Adrenal gland (tissue), 5 donors: ENCODE results near the gene CTNND2.

Experiments
- POLR2A ChIP-seq, 2 donors: fragments of 450-650 bp; IDR thresholded peaks; one replicate each; pipeline ENCODE4 v1.6.1; 2017; ENCODE audit warnings: antibody characterized with exemption in 2 of 2, mild to moderate bottlenecking in 2 of 2, moderate library complexity in 1 of 2
- TF ChIP-seq, protein P1 (sequence below), 6 experiments: fragments of 450-650 bp in 4 of 6; fragments of 200-600 bp in 2 of 6; sonication (generic) in 1 of 6; IDR thresholded peaks; 1 replicate in 5 of 6; 2 replicates in 1 of 6; pipeline versions ENCODE4 v1.5.1 to v1.8.0; 2016 to 2021; ENCODE audit warnings: antibody characterized with exemption in 6 of 6, mild to moderate bottlenecking in 2 of 6, moderate library complexity in 1 of 6
- donor health status: DM: no; HTN: no; CAD: no.

DNA sequence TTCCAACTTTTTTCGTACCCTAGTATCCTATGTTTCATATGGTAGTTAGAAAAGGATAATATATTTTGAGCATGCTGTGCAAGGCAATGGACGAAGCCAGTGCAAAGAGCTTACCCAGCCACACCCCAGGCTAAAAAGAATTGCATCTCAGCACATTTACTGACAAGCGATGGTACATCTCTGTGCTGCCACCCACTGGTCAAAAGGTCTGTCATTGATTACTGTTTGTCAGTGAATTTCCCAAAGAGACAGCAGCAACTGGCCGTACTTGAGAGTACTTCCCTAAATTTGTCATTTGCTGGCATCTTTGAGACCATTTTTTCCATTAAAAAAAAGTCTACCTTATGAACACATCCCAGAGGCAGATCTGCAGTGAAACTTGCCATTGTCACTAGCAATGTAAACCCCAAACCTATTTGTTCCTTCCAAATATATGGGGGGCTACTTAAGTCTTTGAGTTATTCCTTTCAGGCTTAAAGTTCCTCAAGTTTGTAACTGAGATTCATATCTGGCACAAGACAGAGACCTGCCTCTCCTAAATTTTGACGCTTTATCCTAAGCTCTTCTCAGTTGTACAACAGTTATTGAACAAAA, 184.3 kb downstream of the CTNND2 start:
- TF ChIP-seq, protein P1, sequence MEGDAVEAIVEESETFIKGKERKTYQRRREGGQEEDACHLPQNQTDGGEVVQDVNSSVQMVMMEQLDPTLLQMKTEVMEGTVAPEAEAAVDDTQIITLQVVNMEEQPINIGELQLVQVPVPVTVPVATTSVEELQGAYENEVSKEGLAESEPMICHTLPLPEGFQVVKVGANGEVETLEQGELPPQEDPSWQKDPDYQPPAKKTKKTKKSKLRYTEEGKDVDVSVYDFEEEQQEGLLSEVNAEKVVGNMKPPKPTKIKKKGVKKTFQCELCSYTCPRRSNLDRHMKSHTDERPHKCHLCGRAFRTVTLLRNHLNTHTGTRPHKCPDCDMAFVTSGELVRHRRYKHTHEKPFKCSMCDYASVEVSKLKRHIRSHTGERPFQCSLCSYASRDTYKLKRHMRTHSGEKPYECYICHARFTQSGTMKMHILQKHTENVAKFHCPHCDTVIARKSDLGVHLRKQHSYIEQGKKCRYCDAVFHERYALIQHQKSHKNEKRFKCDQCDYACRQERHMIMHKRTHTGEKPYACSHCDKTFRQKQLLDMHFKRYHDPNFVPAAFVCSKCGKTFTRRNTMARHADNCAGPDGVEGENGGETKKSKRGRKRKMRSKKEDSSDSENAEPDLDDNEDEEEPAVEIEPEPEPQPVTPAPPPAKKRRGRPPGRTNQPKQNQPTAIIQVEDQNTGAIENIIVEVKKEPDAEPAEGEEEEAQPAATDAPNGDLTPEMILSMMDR (IDR thresholded peaks at IDR 0.05), result peak in 4 of 6 experiments; percentile 13 to 42 (median 36)
- no peak for TF ChIP-seq POLR2A (IDR thresholded peaks at IDR 0.05)
